ENCODE data around the gene TNFAIP2.

The TNFAIP2 gene

DNA sequence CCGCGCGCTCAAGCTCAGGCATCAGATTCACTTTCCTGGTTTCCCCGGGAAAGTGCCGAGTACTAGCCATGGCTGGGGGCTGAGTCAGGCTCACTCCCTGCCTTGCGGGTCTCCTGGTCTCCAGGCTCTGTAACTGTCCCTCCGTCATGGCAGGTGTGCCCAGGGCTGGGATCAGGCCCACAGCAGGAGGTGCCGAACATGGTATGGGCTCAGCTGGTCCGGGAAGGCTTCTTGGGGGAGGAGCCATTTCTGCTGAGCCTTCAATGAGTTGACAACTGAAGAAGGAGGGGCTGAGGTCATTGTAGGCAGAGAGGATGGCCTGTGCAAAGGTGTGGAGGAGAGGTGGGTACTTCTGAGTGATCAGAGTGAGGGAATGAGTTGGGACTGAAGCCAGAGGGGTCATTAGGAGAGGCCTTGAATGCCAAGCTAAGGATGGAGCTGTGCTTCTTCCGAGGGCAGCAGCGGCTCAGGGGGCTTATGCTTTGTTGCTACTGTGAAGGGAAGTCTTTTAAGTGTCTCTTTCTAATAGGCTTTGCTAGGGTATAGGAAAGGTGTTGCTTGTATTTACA is 28.0 kb upstream of the TNFAIP2 start:
- TF ChIP-seq, protein P1, sequence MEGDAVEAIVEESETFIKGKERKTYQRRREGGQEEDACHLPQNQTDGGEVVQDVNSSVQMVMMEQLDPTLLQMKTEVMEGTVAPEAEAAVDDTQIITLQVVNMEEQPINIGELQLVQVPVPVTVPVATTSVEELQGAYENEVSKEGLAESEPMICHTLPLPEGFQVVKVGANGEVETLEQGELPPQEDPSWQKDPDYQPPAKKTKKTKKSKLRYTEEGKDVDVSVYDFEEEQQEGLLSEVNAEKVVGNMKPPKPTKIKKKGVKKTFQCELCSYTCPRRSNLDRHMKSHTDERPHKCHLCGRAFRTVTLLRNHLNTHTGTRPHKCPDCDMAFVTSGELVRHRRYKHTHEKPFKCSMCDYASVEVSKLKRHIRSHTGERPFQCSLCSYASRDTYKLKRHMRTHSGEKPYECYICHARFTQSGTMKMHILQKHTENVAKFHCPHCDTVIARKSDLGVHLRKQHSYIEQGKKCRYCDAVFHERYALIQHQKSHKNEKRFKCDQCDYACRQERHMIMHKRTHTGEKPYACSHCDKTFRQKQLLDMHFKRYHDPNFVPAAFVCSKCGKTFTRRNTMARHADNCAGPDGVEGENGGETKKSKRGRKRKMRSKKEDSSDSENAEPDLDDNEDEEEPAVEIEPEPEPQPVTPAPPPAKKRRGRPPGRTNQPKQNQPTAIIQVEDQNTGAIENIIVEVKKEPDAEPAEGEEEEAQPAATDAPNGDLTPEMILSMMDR (IDR thresholded peaks at IDR 0.05; ENCODE audit: borderline replicate concordance, insufficient read depth, low read depth, low read length) = no peak
- H3K4me3 ChIP-seq (ENCODE audit: low read depth, low read length) = no peak overlapping the region

DNA sequence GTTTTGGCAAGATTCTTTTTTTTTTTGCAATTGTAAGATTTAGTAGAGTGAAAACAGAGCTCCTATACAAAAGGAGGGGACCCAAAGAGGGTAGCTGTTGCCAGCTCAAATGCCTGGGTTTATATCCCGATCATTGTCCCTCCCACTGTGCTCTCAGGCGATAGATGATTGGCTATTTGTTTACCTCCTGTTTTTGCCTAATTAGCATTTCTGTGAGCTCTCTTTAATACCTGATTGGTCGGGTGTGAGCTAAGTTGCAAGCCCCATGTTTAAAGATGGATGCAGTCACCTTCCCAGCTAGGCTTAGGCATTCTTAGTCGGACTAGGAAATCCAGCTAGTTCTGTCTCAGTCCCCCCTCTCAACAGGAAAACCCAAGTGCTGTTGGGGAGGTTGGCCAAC is 26.9 kb upstream of the TNFAIP2 start:
- no peak overlapping the region for H3K4me3 ChIP-seq (ENCODE audit: low read depth, low read length)
- TF ChIP-seq, protein P1 (IDR thresholded peaks at IDR 0.05; ENCODE audit: borderline replicate concordance, insufficient read depth, low read depth, low read length) = no peak

DNA sequence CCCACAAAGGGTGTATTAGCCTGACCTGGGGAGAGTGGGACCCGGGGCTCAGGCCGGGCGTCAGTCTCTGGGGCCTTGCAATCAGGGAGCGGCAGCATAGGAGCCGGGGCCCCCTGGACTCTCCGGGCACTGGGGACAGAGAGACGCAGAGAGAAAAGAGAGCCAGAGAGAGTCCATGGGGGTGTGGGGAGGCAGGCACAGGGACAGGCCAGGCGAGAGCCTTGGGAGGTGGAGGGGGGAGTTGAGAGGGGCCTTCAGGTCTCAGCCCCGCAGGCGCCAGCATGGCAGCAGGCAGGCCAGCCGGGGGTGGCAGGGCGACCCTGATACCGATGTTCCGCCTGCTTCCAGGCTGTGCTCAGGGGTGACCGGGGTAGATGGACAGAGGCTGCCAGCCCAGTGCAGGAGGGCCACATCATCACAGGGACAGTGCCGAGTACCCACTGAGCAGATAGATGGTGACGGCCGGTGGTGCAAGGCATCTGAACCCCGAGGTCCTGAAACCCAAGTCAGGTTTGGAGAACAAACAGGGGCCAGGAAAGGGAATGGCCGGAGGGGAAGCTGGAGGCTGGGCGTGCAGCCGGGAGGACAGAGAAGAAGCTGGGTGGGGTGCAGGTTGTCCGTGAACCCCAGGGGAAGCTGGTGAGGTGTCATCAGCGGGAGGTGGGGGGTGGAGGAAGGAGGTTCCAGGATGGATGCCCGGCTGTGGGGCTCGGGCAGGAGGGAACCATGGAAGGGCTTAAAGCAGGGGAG is 25.8 kb upstream of the TNFAIP2 start:
- no peak overlapping the region for H3K4me3 ChIP-seq (ENCODE audit: low read depth, low read length)
- TF ChIP-seq, protein P1 (IDR thresholded peaks at IDR 0.05; ENCODE audit: borderline replicate concordance, insufficient read depth, low read depth, low read length) = no peak

DNA sequence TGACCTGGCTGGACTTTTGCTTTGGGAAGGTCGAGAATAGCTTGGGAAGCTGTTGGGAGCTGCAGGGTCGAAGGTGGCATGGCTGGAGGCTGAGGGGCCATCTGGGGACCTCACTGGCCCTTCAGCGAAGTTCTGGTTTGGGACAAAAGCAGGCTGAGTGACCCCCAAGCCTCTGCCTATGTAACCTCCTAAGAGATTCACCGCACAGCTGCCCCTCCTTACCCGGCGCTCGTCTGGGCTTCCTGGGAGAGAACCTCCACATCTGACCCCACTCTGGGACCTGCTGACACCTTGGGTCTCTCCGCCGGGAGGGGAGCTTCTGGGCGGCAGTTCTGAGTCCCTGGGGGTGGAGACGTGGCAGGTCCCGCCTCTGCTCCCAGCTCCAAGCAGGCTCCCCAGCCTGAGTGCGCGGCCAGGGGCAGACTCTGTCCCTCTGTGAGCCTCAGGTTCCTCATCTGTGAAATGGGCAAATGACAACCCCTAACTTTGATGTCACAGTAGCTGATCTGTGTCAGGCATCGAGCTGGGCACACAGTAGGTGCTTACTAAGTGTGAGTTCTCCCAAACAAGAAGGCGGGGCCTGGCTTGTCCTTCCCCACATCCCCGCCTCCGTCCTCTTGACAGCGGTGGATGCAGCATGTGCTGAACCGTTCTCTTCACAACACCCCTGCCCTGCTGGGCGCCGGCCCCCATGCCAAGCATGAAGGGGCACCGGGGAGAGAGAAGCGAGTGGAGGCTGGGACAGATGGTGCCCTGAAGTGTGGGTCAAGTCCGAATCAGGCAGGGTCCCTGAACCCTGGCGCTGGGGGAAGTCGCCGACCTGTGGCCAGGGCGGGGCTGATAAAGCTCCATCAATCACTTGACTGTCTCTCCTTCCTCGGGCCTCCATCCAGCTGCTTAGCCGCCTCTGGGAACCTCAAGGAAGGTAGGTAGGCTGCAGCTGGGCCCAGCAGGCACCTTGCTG is 25.0 kb upstream of the TNFAIP2 start:
- TF ChIP-seq, protein P1 (IDR thresholded peaks at IDR 0.05; ENCODE audit: borderline replicate concordance, insufficient read depth, low read depth, low read length) = no peak
- no peak overlapping the region for H3K4me3 ChIP-seq (ENCODE audit: low read depth, low read length)

DNA sequence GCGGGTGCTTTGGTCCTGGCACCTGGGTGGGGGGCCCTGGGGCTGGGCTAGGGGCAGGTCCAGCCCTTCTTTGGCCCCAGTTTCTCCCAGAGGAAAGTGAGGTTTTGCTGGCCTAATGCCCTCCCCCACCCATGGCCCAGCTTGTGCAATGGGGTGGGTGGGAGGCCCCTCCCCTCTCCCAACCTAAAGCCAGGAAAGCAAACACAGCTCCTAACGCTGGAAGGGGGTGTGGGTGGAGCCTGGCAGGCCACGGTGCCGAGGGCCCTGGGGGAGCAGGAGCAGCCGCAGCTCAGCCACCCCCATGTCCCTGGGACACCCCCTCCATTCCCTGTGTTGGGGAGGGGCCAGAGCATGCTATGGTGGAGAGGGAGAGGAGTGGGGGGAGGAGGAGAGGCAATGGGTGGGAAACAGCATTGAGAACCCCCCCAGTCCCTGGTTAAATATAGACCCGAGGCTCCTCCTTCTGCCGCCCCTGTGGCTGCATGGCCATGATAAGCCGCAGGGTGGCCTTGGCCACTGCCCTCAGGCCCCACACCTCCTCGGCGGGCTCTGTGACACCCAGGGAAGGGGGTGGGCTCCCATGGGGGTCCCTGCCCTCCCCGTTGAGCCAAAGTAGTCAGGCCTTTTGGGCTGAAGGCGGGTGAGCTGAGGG is 24.1 kb upstream of the TNFAIP2 start:
- H3K4me3 ChIP-seq (ENCODE audit: low read depth, low read length) = no peak overlapping the region
- TF ChIP-seq, protein P1 (IDR thresholded peaks at IDR 0.05; ENCODE audit: borderline replicate concordance, insufficient read depth, low read depth, low read length) = no peak

DNA sequence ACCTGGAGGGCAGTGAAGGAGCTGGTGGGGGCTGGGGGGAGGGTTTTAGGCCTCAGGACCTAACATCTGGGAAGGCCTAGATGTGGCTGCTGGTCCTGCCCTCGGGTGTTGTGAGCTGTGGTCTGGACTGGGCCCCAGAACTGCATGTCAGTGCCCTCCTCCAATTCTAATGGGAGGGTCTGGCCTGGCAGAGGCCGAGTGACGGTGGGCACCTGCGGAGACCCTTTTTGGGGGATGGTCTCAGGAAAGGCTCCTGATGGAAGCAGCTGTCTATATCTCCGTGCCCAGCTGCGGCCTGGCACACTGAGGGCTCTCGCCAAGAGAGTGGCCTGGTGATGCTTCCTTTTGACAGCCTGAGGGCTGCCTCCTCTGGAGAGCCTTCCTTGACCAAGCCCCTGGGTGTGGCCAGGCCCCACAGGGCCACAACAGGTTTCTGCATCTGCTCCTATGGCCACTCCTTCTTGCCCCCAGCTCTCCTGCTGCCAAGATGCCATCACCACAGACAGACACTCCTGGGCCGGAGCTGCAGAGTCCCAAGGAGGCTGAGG is 23.5 kb upstream of the TNFAIP2 start:
- H3K4me3 ChIP-seq (ENCODE audit: low read depth, low read length) = no peak overlapping the region
- TF ChIP-seq, protein P1 (IDR thresholded peaks at IDR 0.05; ENCODE audit: borderline replicate concordance, insufficient read depth, low read depth, low read length) = no peak
